Stimulated activated CD4-positive, alpha-beta T cell treated with anti-CD3 and anti-CD28 coated beads, Interleukin-12 subunit alpha, Interleukin-12 subunit beta, amount 100 ng/mL, for 4 hours (primary cell): ENCODE measurements around the gene CD82.

Experiments
- DNase-seq: peaks from one replicate; pipeline ENCODE4 v3.0.0-alpha.2; 2020

The CD82 gene

DNA sequence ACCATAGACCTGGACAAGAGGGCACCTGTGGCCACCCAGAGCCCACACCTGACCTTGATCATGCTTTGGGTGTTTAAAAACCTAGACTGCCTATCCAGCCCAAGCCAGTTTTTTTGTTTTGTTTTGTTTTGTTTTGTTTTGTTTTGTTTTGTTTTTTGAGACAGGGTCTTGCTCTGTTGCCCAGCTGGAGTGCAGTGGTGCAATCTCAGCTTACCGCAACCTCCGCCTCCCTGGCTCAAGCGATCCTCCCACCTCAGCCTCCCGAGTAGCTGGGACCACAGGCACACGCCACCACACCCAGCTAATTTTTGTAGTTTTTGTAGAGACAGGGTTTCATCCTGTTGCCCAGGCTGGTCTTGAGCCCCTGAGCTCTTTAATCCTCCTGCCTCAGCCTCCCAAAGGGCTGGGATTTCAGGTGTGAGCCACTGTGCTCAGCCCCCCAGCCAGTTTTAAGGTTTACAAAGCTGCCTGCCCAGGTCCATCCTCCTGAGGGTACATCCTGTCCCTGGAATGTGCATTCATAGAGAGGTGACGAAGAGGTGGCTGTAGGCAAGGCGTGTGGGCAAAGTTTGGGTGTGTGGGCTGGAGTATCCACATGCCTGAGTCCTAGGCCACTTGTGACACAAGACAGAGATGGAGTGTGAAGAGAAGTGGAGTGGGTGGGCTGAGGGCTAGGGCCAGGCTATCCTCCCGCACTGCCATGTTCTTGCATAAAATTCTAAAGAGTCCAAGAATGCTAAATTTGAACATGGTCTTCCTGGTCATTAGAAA is 3.3 kb upstream of the CD82 start:
- DNase-seq, result no peak

GRCh38 chr11:44562845-44563460 is 2.5 kb upstream of the CD82 start:
- DNase-seq, result no peak

DNA sequence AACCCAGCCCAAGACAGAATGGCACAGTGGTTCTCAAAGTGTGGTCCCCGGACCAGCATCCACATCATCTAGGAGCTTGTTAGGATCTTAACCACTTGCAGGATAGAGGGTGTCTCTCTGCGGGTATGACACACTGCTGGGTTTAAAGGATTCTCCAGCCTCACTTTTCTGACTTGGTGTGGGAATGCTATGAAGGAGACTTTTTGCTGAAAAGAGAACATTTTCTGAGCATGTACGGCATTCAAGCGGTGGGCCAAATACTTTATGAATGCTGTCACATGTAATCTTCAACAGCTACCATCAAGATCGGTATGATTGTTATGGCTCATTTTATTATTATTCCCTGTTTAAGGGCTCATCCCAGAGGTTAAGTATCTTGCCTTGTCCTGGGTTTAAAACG is 1.8 kb upstream of the CD82 start:
- DNase-seq, result no peak

DNA sequence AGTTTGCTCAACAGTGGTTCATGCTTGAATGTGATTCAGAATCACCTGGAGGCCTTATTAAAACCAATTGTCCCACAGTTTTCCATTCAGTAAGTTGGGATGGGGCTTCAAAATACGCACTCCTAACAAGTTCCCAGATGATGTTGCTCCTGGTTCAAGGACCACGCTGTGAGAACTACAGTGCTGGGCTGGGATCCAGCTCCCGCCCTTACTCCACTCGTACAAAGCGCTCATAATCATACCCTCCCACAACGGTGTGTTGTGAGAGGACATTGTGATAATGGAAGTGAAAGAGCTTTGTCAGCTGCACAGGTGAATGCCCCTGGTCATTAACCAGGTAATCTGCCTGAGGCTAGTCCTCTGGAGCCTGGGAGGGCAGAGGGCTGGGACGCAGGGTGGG is 1.3 kb upstream of the CD82 start:
- DNase-seq, result no peak

DNA sequence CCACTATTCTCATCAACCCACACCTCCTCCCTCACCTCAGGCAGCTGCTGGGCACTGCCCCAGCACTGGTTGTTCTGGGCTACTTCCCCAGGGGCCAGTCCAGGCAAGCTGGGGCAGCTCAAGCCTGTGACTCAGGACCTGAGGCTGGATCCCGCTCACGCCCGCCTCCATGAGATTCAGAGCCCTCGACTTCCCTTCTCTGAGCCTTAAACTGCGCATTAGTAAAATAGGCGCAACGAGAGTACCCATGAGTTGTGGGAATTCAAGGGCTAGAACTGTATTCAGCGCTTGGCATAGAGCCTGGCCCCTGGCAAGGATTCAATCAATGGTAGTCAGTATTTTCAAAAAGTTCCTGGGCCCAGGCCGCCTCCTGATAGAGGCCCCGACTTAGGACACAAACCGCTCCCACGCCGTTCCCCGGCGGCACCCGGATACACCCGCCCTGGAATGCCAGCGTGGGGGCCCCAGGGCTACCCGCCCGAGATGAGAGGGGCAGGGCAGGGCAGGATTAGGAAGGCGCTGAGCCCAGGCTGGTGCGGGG is 723 bp upstream of the CD82 start:
- DNase-seq, result no peak

DNA sequence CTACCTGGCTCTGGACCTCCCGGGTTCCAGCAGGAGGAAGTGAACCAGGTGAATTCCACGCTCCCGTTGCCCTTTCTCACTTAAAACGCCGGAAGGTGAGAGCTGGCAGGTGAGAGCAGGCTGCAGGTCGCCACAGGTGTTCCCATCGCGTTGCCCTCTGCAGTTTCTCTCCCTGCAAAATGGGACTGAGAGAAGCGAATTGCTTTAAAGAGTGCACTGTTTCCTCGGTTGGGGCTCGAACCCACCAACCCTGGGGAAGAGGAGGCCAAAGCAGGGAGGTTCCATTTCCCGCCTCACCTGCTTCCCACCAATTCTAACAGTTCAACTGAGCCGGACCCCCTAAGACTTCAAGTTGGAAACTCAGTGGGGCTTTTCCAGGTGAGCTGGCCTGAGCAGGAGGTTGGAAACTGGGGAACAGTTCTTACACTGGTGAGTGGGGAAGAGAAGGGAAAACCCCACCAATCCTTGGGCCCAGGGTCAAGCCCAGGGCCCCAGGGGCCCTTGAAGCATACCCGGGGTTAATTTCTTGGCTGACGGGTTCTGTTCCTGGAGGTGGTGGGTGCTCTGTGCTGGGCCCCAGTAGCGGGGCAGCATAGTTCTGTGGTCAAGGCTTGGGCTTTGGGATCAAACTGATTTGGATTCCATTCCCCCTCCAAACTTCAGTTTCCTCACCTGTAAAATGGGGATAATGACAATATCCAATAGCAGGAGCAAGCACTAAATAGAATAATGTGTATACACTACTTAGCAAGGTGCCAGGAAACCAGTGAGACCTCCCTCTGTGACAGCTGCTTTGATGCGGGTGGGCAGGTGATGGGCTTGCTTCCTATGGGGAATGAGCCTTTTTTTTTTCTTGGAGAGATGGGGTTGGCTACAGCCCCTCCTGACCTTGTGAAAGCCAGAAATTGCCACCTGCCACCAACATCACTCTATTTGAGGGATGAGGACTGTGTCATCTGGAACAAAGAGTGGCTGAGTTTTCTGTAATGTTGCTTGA is 788 bp downstream of the CD82 start:
- DNase-seq, result no peak

DNA sequence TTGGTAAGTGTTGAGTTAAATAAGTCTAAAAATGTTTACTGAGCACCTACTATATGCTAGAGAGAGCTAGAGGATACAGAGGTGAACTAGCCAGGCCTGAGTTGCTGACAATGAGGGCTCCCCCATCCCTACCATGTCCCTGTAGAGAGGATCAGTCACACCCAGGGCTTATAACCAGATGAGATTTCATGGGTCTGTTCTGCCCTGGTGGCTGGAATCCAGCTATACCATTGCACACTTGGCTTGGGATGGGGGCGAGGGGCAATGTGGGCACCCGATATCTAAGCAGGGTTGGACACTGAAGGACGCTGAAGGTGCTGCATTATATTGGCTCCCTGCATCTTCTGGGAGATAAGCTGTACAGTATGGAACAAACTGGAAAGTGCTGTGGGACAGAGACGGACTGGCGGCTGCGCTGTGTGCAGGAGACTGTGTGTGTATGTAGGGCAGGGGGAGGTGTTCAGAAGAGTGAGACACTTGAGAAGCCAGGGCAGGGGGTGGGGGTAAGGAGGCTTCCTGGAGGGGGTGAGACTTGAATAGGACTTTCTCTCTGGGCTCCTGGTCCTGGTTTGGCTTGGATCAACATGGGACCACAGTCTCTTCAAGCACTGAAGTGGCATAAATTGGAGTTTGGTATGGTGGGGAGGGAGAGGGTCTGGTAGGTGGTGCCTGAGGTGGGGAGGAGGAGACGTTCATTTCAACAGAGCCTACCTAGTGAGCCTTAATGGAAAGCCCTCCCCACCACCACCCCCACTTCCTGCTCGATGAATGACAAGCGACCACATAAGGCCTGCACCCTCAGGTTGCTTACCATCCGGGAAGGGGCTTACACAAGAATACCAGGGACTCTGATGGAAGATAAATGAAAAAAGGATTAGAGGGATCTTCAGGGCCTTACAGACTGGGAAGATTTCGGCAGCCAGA is 1.8 kb downstream of the CD82 start:
- DNase-seq, result no peak

GRCh38 chr11:44567876-44568256 is 2.4 kb downstream of the CD82 start:
- DNase-seq, result no peak

GRCh38 chr11:44568331-44568657 is 2.8 kb downstream of the CD82 start:
- DNase-seq, result no peak

DNA sequence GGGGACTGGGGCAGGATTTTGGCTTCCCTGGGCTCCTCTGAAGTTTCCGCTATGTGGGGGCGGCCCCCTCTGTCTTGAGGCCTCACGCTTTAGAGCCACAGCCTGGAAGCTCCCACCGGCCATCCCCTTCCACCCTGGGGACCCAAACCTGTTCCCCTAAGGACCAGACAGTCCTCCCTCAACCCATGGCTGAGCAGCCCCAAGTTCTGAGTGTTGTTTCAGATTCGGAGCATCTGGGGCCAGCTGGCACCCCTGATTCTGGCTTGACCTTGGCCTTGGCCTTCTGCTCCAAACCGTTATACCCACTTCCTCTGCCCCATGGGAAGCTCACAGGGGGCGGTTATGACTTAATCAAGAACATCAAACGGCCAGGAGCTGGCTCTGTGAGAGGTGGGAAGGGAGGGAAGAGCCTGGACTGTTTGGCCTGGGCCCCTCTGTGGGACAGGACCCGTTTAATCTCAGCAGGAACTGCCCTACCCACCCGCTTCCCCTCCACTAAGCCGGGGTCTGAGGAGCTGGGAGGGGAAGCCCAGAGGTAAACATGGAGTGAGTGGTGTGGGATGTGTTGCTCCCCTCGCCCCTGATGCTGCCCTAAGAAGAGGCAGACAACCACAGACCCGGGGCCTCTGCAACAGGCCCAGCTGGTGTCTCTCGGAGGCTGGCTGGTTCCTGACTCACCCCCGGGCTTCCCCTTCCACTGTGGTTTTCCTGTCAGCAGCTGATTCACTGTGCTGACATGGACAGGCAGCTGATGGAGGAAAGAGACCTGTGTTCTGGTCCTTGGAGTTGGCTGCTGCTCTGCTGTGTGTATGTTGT is 3.4 kb downstream of the CD82 start:
- peak; percentile 80 for DNase-seq

- DNase-seq, result no peak
Measured at GRCh38 chr11:44570411-44571155, 5.1 kb downstream of the CD82 start.

GRCh38 chr11:44571871-44572270 is 6.4 kb downstream of the CD82 start:
- DNase-seq, result no peak

GRCh38 chr11:44572436-44572835 is 7.0 kb downstream of the CD82 start:
- no peak for DNase-seq

GRCh38 chr11:44572884-44573283 is 7.4 kb downstream of the CD82 start:
- DNase-seq, result no peak

- no peak for DNase-seq
Measured at GRCh38 chr11:44573333-44573732, 7.9 kb downstream of the CD82 start.

- DNase-seq, result no peak
Measured at GRCh38 chr11:44574610-44575287, 9.3 kb downstream of the CD82 start.

GRCh38 chr11:44575288-44575672 is 9.8 kb downstream of the CD82 start:
- DNase-seq, result peak; percentile 60

GRCh38 chr11:44575962-44576361 is 10.5 kb downstream of the CD82 start:
- DNase-seq, result no peak

- no peak for DNase-seq
Measured at GRCh38 chr11:44576656-44577055, 11.2 kb downstream of the CD82 start.

- no peak for DNase-seq
Measured at GRCh38 chr11:44577231-44577830, 11.9 kb downstream of the CD82 start.
